ENCODE data around the gene RALGAPA2. TPM values are rescaled to one million over a fixed set of nuclear protein-coding genes. Genes with fewer than 3 reads are reported as not detected.
A peak's percentile ranks its signal among the peaks of the same experiment; 100 is the strongest.

The RALGAPA2 gene
- total RNA-seq, 3 donors from 2014 or later (not counting 1 experiment from before 2014, with no cell fraction given): 26.6 to 33.9 (median 33.1) TPM

DNA sequence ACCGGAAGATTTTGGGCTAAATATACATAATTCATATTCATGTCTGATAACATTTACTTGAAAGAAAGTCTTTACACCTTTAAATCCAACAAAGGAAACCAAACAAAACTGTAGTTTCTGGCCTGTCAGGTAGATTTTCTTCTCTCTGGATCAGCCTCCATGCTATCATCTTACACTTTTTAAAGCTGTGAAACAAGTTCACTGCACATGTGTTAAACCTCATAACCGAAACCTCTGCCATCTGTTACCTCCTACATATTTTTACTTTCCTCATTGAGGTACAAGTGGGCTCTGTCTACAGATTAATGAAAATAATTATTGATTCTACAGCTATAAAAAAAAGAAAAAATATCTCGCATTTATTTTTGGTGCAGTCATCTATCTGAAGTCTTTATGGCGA is 149.9 kb downstream of the RALGAPA2 start:
- Histone ChIP-seq H3K36me3 (ENCODE audit: control insufficient read depth, insufficient read depth, low read length) (peaks cover 10% of the 10 kb centered on the region), H3K4me3 (ENCODE audit: low read length) (no peak overlapping the region), H3K27ac (ENCODE audit: low read length) (no peak overlapping the region), H3K9me3 (ENCODE audit: control insufficient read depth, insufficient read depth, low read length) (no peaks in the 10 kb centered on the region), H3K4me1 (ENCODE audit: control insufficient read depth, insufficient read depth, low read length) (no peaks in the 10 kb centered on the region), H3K27me3 (ENCODE audit: control insufficient read depth, insufficient read depth, low read length) (no peaks in the 10 kb centered on the region)
- Mint-ChIP-seq H3K36me3 (no peaks in the 10 kb centered on the region), H3K27ac (peak overlapping the region in 1 of 2 donors; percentile 21), H3K9me3 (no peaks in the 10 kb centered on the region), H3K4me3 (no peak overlapping the region), H3K4me1 (peaks cover 21 to 27% of the 10 kb centered on the region in 2 donors), H3K27me3 (ENCODE audit: low read depth in 2 of 2) (no peaks in the 10 kb centered on the region)
- intact Hi-C loops (cut with micrococcal nuclease): loop anchor here (10.0 kb wide), 1 partner anchor 868 kb away; no protein-coding TSS in a partner anchor
- 83% methylated on average over 1 of the region's 4 CpGs for WGBS (ENCODE audit: insufficient coverage)
- ATAC-seq: peak in 1 of 3 donors; percentile 67
- TF ChIP-seq CTCF (IDR thresholded peaks at IDR 0.05): no peak
- no peak for DNase-seq

DNA sequence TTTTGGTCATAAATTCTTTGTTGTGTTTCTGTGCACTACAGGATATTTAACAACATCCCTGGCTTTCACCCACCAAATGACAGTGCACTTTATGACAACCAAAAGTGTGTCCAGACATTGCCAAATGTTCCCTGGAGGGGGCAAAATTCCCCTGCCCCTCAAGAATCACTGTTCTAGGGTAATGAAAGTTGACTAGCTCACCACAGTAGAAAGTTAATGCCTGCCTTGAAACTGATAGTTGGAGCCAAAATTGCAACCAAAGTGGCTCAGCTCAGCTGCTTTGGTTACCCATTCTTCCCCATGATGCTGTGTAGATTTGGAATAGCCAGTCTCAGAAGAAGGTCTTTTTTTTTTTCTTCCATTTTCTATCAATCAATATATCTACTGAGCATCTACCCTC is 150.6 kb downstream of the RALGAPA2 start:
- Mint-ChIP-seq H3K36me3 (no peaks in the 10 kb centered on the region), H3K27ac (no peak overlapping the region), H3K4me1 (peaks cover 21 to 27% of the 10 kb centered on the region in 2 donors), H3K4me3 (no peak overlapping the region), H3K27me3 (ENCODE audit: low read depth in 2 of 2) (no peaks in the 10 kb centered on the region), H3K9me3 (no peaks in the 10 kb centered on the region)
- no peak overlapping the region for H3K4me3 ChIP-seq (ENCODE audit: low read length)
- no peak for TF ChIP-seq CTCF (IDR thresholded peaks at IDR 0.05)
- peaks cover 10% of the 10 kb centered on the region for H3K36me3 ChIP-seq (ENCODE audit: control insufficient read depth, insufficient read depth, low read length)
- H3K4me1 ChIP-seq (ENCODE audit: control insufficient read depth, insufficient read depth, low read length): no peaks in the 10 kb centered on the region
- no peak overlapping the region for H3K27ac ChIP-seq (ENCODE audit: low read length)
- H3K9me3 ChIP-seq (ENCODE audit: control insufficient read depth, insufficient read depth, low read length): no peaks in the 10 kb centered on the region
- intact Hi-C loops (cut with micrococcal nuclease): loop anchor here (10.0 kb wide), 1 partner anchor 867 kb away; no protein-coding TSS in a partner anchor
- H3K27me3 ChIP-seq (ENCODE audit: control insufficient read depth, insufficient read depth, low read length): no peaks in the 10 kb centered on the region
- DNase-seq: no peak
- ATAC-seq: no peak

DNA sequence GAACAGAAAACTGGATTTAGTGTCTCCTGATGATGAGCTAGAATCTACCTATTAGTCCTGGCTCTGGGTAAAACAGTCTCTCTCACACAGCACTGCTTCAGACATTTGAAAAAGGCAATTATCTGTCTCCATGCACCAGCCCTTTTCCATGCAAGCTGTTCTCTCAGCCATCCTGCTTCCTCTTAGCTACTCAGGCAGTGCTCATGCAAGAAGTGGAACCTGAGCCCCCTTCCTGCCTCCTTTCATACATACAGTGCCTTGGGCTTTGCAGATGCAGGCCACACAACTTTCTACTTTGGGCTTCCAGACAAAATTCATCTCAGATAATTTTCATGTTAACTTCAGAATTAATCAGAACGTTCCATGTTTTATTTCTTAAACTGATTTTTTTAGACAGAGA is 151.3 kb downstream of the RALGAPA2 start:
- Histone ChIP-seq H3K27me3 (ENCODE audit: control insufficient read depth, insufficient read depth, low read length) (no peaks in the 10 kb centered on the region), H3K4me3 (ENCODE audit: low read length) (no peak overlapping the region), H3K9me3 (ENCODE audit: control insufficient read depth, insufficient read depth, low read length) (no peaks in the 10 kb centered on the region), H3K36me3 (ENCODE audit: control insufficient read depth, insufficient read depth, low read length) (peaks cover 5% of the 10 kb centered on the region), H3K4me1 (ENCODE audit: control insufficient read depth, insufficient read depth, low read length) (no peaks in the 10 kb centered on the region), H3K27ac (ENCODE audit: low read length) (no peak overlapping the region)
- H3K27me3 Mint-ChIP-seq (ENCODE audit: low read depth in 2 of 2): no peaks in the 10 kb centered on the region
- no peaks in the 10 kb centered on the region for H3K36me3 Mint-ChIP-seq
- ATAC-seq (no peak), DNase-seq (no peak)
- WGBS (ENCODE audit: insufficient coverage): no CpG with 5 or more reads among the region's 1 CpG
- H3K9me3 Mint-ChIP-seq: no peaks in the 10 kb centered on the region
- no peak overlapping the region for H3K27ac Mint-ChIP-seq
- intact Hi-C loops (cut with micrococcal nuclease): loop anchor here (10.0 kb wide), 1 partner anchor 866 kb away; no protein-coding TSS in a partner anchor
- TF ChIP-seq CTCF (IDR thresholded peaks at IDR 0.05): no peak
- no peak overlapping the region for H3K4me3 Mint-ChIP-seq
- H3K4me1 Mint-ChIP-seq: peaks cover 21 to 27% of the 10 kb centered on the region in 2 donors

DNA sequence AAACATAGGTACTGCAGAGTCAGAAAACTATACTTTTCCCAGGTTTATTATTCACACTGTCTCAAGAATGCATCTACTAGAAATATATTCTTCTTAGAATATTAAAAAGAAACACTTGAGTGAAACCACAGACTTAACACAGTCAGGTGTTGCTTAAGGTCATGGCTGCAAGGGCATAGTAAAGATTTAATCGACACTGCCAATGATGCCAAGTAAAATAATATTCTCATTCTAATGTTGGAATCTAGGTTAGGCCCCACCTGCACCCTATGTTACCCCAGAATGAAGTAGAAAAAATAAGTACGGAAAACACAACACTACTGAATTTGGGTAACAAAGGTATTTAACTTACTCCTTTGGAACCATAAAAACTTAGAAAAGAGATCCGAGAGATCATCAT is 155.0 kb downstream of the RALGAPA2 start:
- H3K36me3 ChIP-seq (ENCODE audit: control insufficient read depth, insufficient read depth, low read length): no peaks in the 10 kb centered on the region
- H3K4me1 ChIP-seq (ENCODE audit: control insufficient read depth, insufficient read depth, low read length): no peaks in the 10 kb centered on the region
- no peak overlapping the region for H3K4me3 Mint-ChIP-seq
- no peaks in the 10 kb centered on the region for H3K9me3 Mint-ChIP-seq
- DNase-seq: no peak
- H3K9me3 ChIP-seq (ENCODE audit: control insufficient read depth, insufficient read depth, low read length): no peaks in the 10 kb centered on the region
- TF ChIP-seq CTCF (IDR thresholded peaks at IDR 0.05): no peak
- no peak overlapping the region for H3K4me3 ChIP-seq (ENCODE audit: low read length)
- H3K27ac ChIP-seq (ENCODE audit: low read length): no peak overlapping the region
- 100% methylated on average over 3 of the region's 3 CpGs for WGBS (ENCODE audit: insufficient coverage)
- peaks cover 8% of the 10 kb centered on the region for H3K36me3 Mint-ChIP-seq
- ATAC-seq: no peak
- no peak overlapping the region for H3K27ac Mint-ChIP-seq
- H3K27me3 ChIP-seq (ENCODE audit: control insufficient read depth, insufficient read depth, low read length): no peaks in the 10 kb centered on the region
- intact Hi-C loops (cut with micrococcal nuclease): no loop called here
- peaks cover 11 to 12% of the 10 kb centered on the region in 2 donors for H3K4me1 Mint-ChIP-seq
- no peaks in the 10 kb centered on the region for H3K27me3 Mint-ChIP-seq (ENCODE audit: low read depth in 2 of 2)

Data from natural killer cell (primary cell).